GM21786 (cell line): ENCODE results near the gene MSI1.

Experiments
- ATAC-seq: cut with Tn5 transposase; IDR thresholded peaks from one replicate; pipeline ENCODE4 v1.9.1; 2021; ENCODE audit not compliant: unreplicated experiment

Gene MSI1

GRCh38 chr12:120377611-120378010 is 8.6 kb upstream of the MSI1 start:
- no peak for ATAC-seq

GRCh38 chr12:120376934-120377572 is 8.1 kb upstream of the MSI1 start:
- ATAC-seq: no peak

DNA sequence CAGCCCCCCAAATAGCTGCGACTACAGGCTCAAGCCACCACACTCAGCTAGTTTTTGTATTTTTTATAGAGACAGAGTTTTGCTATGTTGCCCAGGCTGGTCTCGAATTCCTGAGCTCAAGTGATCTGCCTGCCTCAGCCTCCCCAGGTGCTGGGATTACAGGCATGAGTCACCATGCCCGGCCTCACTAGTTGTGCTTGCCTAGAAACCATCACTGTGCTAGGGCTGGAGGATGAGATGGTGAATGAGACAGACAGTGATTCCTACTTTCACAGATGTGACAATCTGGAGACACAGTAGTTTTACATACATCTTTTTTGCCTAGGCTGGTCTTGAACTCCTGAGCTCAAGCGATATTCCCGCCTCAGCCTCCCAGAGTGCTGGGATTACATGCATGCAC is 7.5 kb upstream of the MSI1 start:
- ATAC-seq: no peak

- no peak for ATAC-seq
Observed at GRCh38 chr12:120376009-120376408, 7.0 kb upstream of the MSI1 start.

DNA sequence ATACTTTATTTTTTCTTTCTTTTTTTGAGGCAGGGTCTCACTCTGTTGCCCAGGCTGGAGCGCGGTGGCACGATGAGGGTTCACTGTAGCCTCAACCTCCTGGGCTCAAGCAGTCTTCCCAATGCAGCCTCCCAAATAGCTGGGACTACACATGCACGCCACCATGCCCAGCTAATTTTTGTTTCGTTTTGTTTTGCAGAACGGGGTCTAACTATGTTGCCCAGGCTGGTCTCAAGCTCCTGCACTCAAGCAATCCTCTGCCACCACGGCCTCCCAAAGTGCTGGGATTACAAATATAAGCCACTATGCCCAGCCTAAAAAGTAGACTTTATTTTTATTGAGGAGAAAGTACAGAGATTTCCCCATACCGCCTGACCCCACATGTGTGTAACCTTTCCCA is 4.7 kb upstream of the MSI1 start:
- no peak for ATAC-seq

- no peak for ATAC-seq
Observed at GRCh38 chr12:120370343-120371243, 1.6 kb upstream of the MSI1 start.

- no peak for ATAC-seq
Observed at GRCh38 chr12:120369603-120370342, 809 bp upstream of the MSI1 start.

- ATAC-seq: no peak
Observed at GRCh38 chr12:120367924-120368788, 808 bp downstream of the MSI1 start.

- no peak for ATAC-seq
Observed at GRCh38 chr12:120367233-120367923, 1.6 kb downstream of the MSI1 start.

DNA sequence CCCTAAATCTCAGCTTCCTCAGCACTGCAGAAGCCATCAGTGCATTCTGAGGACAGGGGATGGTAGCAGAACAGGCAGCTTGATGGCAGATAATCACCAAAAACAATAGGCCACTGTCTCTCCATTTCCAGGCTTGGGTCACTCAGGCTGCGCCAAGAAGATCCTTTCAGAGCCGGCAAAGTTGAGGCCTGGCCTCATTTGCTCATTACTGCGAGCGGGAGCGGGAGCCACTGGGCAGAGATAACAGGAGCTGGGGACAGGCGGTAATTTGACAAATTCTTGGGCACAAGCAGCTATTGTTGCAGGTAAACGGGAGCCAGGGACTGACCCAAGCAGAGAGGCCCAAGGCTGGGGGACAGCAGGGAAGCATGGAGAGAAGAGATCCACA is 2.1 kb downstream of the MSI1 start:
- no peak for ATAC-seq

DNA sequence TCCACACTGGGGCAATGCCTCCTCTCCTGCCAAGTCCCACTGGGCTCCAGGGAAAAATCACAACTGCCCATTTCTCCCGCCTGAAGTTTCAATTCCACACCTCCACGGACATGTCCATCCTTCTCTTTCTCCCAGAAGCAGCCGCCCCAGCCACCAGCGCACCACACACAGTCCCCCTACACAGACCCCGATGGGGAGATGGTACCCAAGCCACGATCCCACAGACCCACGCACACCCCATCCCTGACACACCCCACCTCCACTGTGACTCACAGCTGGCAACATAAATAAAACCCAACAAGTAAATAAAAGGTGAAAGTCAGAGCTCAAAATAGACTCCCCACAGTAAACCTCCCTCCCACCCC is 2.6 kb downstream of the MSI1 start:
- no peak for ATAC-seq

- ATAC-seq: no peak
Observed at GRCh38 chr12:120365675-120366340, 3.2 kb downstream of the MSI1 start.

DNA sequence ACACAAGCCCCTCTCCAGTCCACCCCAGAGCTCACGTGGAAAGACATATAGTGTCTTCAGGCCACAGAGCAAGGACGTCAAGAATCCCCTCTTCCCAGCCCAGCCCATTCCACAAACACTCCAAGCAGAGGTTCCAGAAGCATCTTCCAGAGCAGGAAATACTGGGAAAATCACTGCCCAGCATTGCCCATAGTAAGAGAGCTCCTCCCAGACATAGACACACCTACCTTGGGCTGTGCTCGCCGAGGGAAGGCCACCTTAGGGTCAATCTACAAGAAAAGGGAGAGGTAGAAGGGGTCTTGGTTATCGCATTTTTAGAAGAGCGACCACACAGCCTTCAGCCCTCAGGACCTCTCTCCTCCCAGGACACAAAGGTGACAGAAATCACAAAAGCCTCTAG is 4.5 kb downstream of the MSI1 start:
- no peak for ATAC-seq

DNA sequence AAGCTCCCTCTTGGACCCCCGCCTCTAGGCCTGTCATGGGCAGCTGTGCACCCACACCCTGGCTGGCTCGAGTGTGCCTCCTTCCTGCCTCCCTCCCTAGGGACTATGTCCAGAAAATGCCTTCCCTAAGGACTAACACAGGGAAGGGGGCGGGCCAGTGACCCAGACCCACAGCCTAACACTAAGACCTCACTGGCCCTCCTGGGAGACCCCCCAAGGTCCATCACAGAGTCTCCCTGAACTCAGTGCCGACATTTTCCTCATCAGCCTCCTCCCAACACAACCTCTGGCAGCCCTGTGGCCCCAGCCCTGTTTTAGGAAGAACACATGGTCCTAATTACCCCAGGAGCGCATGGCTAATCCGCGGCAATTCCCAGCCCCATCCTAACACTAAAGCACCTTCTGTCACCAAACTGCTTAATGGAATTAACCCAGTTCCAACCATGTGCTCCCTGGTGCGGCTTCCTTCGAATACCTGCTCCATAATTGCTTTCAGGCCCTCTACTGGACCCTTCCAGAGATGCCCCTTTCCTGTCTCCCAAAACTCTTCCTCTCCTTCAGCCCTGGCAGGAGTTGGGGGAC is 5.6 kb downstream of the MSI1 start:
- no peak for ATAC-seq

GRCh38 chr12:120362516-120363273 is 6.3 kb downstream of the MSI1 start:
- no peak for ATAC-seq

DNA sequence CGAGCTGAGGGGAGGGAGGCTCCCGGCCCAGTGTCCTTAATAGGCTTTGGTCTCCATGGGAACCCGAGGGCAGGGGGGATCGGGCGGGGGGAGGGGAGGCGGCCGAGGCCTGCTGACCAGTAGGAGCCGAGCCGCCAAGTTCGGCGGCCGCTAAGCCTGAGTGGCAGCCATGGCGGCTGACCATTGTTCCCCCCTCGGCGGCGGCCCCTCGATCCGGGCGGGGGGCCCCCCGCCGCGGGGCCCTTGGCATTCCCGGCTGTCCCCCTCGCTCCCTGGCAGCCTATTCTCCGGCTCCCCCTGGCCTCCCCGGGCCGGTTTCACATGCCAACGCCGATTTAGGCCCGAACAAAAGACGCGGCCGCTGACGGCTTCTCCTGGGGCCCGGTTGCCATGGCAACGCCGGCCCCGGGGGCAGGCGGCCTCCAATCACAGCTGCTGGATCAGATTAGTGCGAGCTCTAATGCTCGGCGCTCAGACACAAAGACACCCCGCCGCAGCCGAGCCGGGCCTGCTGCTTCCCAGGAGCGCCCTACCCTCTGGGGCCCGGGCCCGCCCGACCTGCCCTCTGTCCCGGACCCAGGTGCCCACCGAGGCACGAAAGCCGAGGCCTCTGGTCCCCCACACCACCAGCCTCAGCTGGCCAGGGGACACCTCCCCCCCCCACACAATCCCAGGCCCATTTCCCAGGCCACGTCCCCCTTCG is 7.3 kb downstream of the MSI1 start:
- no peak for ATAC-seq

- no peak for ATAC-seq
Observed at GRCh38 chr12:120359128-120359527, 9.8 kb downstream of the MSI1 start.
